Measurements from ENCODE around the gene EGR2. TPM values are rescaled to one million over a fixed set of nuclear protein-coding genes. Genes with fewer than 3 reads are reported as not detected.

Gene EGR2
- total and polyA plus RNA-seq, 4 donors = 0.82 to 15.5 (median 5.4) TPM

DNA sequence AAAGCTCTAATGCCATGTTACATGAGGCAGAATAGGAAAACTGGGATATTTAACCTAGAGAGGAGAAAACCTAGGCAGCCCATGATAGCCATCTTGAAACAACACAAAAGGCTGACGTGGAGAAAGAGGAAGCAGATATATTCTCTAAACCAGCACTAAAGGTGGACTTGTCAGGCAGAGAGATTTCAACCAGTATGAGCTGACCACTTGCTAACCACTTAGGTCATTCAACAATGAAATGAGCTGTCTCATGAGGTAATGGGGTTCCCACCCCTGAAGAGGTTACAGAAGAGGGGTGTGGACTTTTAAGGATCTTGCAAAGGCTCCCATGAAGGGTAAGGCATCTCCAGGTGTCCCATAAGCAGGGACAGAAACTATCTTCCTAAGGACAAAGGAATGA is 26.8 kb upstream of the EGR2 start:
- Histone ChIP-seq H3K9me3 (ENCODE audit: control insufficient read depth in 4 of 4, insufficient read depth in 3 of 4, low read length in 3 of 4) (peaks cover 0 to 9% (median 2%) of the 10 kb centered on the region in 4 donors), H3K4me3 (no peak overlapping the region), H3K27me3 (ENCODE audit: control insufficient read depth in 3 of 3, insufficient read depth in 3 of 3, low read length in 2 of 3) (peaks cover 0 to 6% (median 4%) of the 10 kb centered on the region in 3 donors), H3K27ac (ENCODE audit: low read depth in 1 of 2, low read length in 1 of 2) (no peak overlapping the region), H3K36me3 (ENCODE audit: control insufficient read depth in 4 of 4, insufficient read depth in 4 of 4, low read length in 4 of 4) (no peaks in the 10 kb centered on the region), H3K9ac (ENCODE audit: insufficient read depth in 1 of 2, low read length in 2 of 2) (no peak overlapping the region), H3K4me1 (ENCODE audit: control insufficient read depth in 5 of 5, insufficient read depth in 5 of 5, low read length in 5 of 5) (no peaks in the 10 kb centered on the region)
- ATAC-seq (ENCODE audit: insufficient read depth, low FRiP score) (no peak), DNase-seq (no peak)
- TF ChIP-seq, protein P1, sequence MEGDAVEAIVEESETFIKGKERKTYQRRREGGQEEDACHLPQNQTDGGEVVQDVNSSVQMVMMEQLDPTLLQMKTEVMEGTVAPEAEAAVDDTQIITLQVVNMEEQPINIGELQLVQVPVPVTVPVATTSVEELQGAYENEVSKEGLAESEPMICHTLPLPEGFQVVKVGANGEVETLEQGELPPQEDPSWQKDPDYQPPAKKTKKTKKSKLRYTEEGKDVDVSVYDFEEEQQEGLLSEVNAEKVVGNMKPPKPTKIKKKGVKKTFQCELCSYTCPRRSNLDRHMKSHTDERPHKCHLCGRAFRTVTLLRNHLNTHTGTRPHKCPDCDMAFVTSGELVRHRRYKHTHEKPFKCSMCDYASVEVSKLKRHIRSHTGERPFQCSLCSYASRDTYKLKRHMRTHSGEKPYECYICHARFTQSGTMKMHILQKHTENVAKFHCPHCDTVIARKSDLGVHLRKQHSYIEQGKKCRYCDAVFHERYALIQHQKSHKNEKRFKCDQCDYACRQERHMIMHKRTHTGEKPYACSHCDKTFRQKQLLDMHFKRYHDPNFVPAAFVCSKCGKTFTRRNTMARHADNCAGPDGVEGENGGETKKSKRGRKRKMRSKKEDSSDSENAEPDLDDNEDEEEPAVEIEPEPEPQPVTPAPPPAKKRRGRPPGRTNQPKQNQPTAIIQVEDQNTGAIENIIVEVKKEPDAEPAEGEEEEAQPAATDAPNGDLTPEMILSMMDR (IDR thresholded peaks at IDR 0.05; ENCODE audit: control extremely low read depth, extremely low read depth) = no peak
- WGBS, 2 donors = 38% methylated on average over 1 of the region's 1 CpG

DNA sequence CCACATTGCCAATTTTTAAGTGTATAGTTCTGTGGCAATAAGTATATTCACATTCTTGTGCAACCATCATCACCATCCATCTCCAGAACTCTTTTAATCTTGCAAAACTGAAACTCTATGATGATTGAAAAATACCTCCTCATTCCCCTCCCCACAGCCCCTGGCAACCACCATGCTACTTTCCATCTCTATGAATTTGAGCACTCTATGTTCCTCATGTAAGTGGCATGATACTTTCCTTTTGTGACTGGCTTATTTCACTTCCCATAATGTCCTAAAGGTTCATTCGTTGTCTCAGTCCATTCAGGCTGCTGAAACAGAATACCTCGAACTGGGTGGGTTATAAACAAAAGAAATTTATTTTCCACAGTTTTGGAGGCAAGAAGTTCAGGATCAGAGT is 23.4 kb upstream of the EGR2 start:
- TF ChIP-seq, protein P1 (IDR thresholded peaks at IDR 0.05; ENCODE audit: control extremely low read depth, extremely low read depth) = no peak
- 66 to 72% methylated on average over 2 of the region's 2 CpGs for WGBS, 2 donors
- Histone ChIP-seq H3K36me3 (ENCODE audit: control insufficient read depth in 4 of 4, insufficient read depth in 4 of 4, low read length in 4 of 4) (no peaks in the 10 kb centered on the region), H3K4me1 (ENCODE audit: control insufficient read depth in 5 of 5, insufficient read depth in 5 of 5, low read length in 5 of 5) (no peaks in the 10 kb centered on the region), H3K9ac (ENCODE audit: insufficient read depth in 1 of 2, low read length in 2 of 2) (no peak overlapping the region), H3K4me3 (no peak overlapping the region), H3K27me3 (ENCODE audit: control insufficient read depth in 3 of 3, insufficient read depth in 3 of 3, low read length in 2 of 3) (peaks cover 0 to 6% (median 4%) of the 10 kb centered on the region in 3 donors), H3K9me3 (ENCODE audit: control insufficient read depth in 4 of 4, insufficient read depth in 3 of 4, low read length in 3 of 4) (no peaks in the 10 kb centered on the region), H3K27ac (ENCODE audit: low read depth in 1 of 2, low read length in 1 of 2) (no peak overlapping the region)
- ATAC-seq (ENCODE audit: insufficient read depth, low FRiP score) = no peak
- no peak for DNase-seq

DNA sequence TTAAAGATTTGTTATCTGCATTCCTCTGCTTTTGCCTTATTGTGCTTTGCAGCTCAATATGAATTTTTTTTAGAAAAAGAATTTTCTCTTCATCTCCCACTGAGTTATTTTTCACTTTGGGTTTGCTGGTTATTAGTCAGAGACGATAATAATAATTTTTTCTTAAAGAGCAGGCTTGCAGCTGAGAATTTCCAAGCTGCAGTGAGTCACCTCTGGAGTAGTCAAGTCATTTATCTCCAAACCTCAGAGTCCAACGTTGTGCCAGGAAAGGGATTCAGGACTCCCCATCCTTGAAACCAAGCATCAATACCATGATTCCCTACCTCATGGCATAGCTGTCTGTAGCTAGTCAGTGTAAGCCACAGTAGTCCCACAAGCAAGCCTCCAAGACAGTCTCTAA is 15.2 kb upstream of the EGR2 start:
- H3K4me3 ChIP-seq = no peak overlapping the region
- ATAC-seq (ENCODE audit: insufficient read depth, low FRiP score) (no peak), DNase-seq (no peak)
- no peaks in the 10 kb centered on the region for H3K36me3 ChIP-seq (ENCODE audit: control insufficient read depth in 4 of 4, insufficient read depth in 4 of 4, low read length in 4 of 4)
- H3K27ac ChIP-seq (ENCODE audit: low read depth in 1 of 2, low read length in 1 of 2) = no peak overlapping the region
- H3K27me3 ChIP-seq (ENCODE audit: control insufficient read depth in 3 of 3, insufficient read depth in 3 of 3, low read length in 2 of 3) = peaks cover 0 to 2% (median 0%) of the 10 kb centered on the region in 3 donors
- TF ChIP-seq, protein P1 (IDR thresholded peaks at IDR 0.05; ENCODE audit: control extremely low read depth, extremely low read depth) = no peak
- no peaks in the 10 kb centered on the region for H3K4me1 ChIP-seq (ENCODE audit: control insufficient read depth in 5 of 5, insufficient read depth in 5 of 5, low read length in 5 of 5)
- 56 to 79% methylated on average over 2 of the region's 2 CpGs for WGBS, 2 donors
- H3K9me3 ChIP-seq (ENCODE audit: control insufficient read depth in 4 of 4, insufficient read depth in 3 of 4, low read length in 3 of 4) = no peaks in the 10 kb centered on the region
- H3K9ac ChIP-seq (ENCODE audit: insufficient read depth in 1 of 2, low read length in 2 of 2) = no peak overlapping the region

DNA sequence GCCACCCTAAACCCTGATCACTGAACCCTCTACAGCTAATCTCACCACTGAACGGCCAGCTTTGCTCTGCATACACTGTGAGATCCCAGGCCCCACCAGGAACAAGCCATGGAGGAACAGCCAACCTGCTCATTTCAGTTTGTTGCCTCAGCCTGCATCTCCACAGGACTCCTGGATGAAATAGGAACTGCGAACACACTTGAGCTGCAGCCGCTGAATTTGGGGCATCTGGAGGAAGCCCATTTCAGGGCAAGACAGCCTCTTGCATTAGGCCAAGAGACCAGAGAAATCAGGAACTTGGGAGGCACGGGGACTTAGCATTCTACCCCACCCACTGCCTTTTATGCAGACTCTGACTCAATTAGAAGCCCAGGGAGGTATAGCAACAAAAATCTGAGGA is 14.5 kb upstream of the EGR2 start:
- TF ChIP-seq, protein P1 (IDR thresholded peaks at IDR 0.05; ENCODE audit: control extremely low read depth, extremely low read depth) = no peak
- ATAC-seq (ENCODE audit: insufficient read depth, low FRiP score) = no peak
- Histone ChIP-seq H3K4me3 (no peak overlapping the region), H3K9me3 (ENCODE audit: control insufficient read depth in 4 of 4, insufficient read depth in 3 of 4, low read length in 3 of 4) (no peaks in the 10 kb centered on the region), H3K36me3 (ENCODE audit: control insufficient read depth in 4 of 4, insufficient read depth in 4 of 4, low read length in 4 of 4) (no peaks in the 10 kb centered on the region), H3K27ac (ENCODE audit: low read depth in 1 of 2, low read length in 1 of 2) (no peak overlapping the region), H3K27me3 (ENCODE audit: control insufficient read depth in 3 of 3, insufficient read depth in 3 of 3, low read length in 2 of 3) (peaks cover 0 to 2% (median 0%) of the 10 kb centered on the region in 3 donors), H3K4me1 (ENCODE audit: control insufficient read depth in 5 of 5, insufficient read depth in 5 of 5, low read length in 5 of 5) (no peaks in the 10 kb centered on the region), H3K9ac (ENCODE audit: insufficient read depth in 1 of 2, low read length in 2 of 2) (no peak overlapping the region)
- DNase-seq = no peak
- 53 to 67% methylated on average over 4 of the region's 4 CpGs for WGBS, 2 donors

All from lung (tissue), 12 donors.